B cell (primary cell): ENCODE measurements around the gene CDCA5.

Experiments
- CTCF ChIP-seq: fragments of 200-600 bp; IDR thresholded peaks from one replicate; pipeline ENCODE4 v1.8.0; 2022; ENCODE audit warnings: antibody characterized with exemption, mild to moderate bottlenecking
- EZH2 ChIP-seq: IDR thresholded peaks from 2 replicates; pipeline ENCODE4 v1.6.1; 2012; ENCODE audit warnings: borderline replicate concordance, low read depth, mild to moderate bottlenecking, moderate library complexity, low read length; ENCODE audit not compliant: insufficient read depth, poor library complexity, severe bottlenecking

GRCh38 chr11:65115361-65116082 lies 31.7 kb upstream of the CDCA5 start:
- no peak for TF ChIP-seq CTCF
- no peak for TF ChIP-seq EZH2
